GM19463 (cell line): Measurements from ENCODE around the gene BCL6B.
A peak's percentile ranks its signal among the peaks of the same experiment; 100 is the strongest.

Experiments used
- ATAC-seq: cut with Tn5 transposase; IDR thresholded peaks from one replicate; pipeline ENCODE4 v1.9.1; 2021; ENCODE audit warnings: mild to moderate bottlenecking, moderate library complexity; ENCODE audit not compliant: unreplicated experiment

Gene BCL6B

DNA sequence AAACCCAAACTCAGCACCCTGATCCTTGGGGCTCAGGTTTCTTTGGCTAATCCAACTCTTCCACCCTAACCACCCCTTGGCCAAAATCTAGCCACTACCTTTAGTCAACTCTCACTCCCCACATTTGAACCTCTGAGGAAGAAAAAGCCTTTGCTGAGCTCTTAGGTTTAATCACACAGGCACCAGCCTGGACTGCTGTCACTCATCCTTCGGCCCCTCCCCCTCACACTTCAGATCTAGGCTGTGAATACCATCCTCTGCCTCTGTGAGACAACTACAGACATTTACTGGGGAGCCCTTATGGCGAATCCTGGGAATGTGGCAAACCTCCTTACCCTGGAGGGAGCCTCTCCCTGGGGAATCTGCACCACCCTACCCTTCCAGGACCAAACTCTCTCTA lies 15.7 kb upstream of the BCL6B start:
- ATAC-seq: no peak

DNA sequence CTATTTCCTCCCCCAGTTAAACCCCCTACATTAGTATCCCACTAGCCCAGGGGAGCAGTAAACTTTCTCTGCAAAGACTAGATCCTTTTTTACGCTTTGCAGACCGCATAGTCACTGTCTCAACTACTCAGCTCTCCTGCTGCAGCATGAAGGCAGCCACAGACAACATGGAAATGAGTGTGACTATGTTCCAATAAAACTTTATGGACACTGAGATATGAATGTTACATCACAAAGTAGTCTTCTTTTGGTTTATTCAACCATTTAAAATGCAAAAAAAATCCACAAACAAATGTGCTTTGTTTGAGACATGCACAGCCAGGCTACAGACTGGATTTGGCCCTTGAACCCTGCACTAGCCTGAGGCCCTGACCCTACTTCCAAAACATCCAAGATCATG lies 12.3 kb upstream of the BCL6B start:
- ATAC-seq: no peak

DNA sequence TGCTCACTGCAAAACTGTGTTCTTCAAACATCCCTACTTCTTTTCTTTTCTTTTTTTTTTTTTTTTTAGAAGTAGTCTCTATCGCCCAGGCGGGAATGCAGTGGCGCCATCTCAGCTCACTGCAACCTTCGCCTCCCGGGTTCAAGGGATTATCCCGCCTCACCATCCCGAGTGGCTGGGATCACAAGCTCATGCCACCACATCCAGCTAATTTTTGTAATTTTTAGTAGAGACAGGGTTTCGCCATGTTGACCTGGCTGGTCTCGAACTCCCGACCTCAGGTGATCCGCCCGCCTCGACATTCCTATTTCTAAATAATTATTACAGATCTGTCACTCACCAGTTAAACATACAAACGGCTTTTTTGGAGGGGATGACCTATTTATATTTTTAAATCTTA lies 11.4 kb upstream of the BCL6B start:
- ATAC-seq: no peak

DNA sequence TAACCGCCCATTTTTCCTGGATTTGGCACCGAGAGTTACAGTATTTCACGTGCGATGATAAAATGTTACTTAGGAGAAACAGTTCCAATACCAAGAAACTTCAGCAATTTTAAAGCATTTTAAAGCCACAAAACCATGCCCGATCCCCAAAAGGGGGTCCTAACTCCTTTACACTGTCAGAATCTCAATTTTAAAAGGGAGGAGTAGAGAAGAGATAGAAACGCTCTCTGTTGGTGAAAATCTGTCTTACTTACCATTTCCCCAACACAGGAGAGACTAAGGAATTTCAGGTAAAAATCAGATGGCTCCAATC lies 11.0 kb upstream of the BCL6B start:
- ATAC-seq: no peak

DNA sequence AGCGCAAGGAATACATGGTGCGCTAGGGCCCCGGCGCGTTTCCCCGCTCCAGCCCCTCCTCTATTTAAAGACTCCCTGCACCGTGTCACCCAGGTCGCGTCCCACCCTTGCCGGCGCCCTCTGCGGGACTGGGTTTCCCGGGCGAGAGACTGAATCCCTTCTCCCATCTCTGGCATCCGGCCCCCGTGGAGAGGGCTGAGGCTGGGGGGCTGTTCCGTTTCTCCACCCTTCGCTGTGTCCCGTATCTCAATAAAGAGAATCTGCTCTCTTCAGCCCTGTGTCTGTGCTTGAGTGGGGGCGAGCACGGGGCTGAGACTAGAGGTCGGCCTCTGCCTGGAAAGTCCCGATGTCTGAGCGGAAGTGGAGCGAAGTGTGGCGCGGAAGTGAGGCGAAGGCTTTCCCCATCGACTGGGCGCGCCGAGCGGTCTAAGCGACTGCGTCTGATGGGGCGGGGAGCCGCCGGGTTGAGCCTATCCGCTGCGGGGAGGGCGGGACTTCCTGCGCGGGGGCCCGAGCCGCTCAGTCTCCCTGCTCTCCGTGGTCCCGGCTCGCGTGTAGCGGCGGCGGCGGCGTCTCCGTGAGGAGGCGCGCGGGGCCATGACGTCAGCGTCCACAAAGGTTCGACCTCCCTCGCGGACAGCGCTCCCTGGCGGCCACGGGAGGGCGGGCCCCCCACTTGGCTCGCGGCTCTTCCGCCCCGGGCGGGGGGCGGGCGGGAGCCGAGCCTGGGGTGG lies 8.4 kb upstream of the BCL6B start:
- ATAC-seq: peak; percentile 85

DNA sequence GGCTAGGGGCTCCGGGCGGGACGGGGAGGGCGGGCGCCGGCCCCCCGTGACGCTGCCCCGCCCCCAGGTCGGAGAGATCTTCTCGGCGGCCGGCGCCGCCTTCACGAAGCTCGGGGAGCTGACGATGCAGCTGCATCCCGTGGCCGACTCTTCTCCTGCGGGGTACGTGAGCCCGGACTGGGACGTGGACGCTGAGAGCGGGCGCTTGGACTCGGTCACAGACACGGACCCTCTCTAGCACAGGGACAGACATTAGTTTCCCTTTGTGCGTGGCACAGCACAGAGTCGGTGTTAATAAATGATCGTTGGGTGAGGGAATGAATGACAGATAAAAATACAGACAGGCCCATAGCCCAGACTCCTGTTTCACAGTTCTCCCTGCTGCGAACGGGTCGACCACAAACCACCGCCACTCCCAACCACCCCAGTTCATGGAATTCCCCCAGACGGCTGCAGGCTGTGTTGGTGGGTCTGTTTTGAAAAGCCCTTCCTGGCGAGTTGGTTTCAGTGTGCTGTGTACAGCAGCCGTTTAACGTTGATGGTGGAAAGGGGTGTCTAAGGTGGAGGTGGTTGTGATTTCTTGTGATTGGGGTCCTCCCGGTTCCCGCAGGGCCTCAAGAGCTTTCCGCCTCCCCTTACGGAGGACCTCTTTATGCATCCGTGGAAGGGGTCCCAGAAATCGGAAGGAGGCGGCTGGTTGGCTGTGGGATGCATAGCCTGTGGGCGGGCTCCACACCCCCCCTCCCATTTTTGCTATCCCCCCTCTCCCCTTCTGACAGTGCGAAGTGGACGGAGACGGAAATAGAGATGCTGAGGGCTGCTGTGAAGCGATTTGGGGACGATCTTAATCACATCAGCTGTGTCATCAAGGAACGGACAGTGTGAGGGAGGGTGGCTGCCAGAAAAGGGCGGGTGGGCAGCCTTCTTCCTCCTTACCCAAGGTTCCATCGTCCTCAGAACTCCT lies 7.6 kb upstream of the BCL6B start:
- peak; percentile 19 for ATAC-seq

DNA sequence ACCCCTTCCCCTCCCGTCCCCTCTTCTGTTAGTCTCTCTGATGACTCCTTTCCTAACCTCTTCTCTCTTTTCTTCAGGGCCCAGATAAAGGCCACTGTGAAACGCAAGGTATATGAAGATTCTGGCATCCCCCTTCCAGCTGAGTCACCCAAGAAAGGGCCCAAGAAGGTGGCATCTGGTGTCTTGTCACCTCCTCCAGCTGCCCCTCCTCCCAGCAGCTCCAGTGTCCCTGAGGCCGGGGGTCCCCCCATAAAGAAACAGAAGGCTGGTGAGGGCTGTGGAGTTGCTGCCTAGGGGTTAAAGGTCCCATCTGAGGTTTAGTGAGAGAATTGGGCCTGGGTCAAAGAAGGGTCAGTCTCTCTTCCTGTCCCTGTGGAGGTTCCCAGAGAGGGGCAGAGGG lies 6.4 kb upstream of the BCL6B start:
- ATAC-seq: no peak

DNA sequence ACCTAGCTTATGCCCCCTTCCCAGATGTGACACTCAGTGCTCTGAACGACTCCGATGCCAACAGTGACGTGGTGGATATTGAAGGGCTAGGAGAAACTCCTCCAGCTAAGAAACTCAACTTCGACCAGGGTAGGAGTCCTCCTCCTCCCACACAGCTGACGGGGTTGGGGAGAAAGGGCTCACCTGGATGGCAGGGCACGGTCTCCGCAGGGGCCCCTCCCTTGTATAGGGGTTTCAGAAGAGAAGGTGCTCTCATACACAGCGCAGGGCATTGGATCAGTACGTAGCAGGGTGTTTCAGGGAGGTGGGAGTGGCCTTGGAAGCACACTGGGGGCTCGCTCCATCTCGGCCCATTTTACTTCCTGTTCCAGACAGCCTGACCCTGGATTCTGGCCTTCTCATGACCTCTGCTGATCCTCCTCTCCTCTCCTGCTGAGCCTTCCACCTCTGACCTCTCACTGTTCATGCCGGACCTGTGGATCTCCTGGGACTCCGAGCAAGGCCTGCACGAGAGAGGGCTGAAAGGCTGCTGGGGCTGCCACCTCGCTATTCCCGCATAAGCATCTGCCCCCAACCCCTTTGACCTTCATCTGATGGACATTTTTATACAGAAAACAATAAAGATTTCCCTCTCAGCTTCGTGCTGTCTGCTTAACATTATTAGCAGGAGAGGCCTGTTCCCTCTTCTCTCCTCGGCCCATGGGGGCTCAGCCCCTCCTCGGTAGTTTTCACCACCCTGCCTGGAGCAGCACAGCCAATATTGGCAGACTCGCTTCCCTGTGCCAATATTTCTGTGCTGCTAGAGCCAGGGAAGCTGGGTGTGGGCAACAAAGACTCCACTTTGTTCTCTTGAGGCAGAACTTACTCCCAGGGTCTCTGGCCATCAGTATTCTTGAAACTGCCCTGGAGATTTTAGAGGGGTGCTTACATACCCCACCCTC lies 5.7 kb upstream of the BCL6B start:
- no peak for ATAC-seq

DNA sequence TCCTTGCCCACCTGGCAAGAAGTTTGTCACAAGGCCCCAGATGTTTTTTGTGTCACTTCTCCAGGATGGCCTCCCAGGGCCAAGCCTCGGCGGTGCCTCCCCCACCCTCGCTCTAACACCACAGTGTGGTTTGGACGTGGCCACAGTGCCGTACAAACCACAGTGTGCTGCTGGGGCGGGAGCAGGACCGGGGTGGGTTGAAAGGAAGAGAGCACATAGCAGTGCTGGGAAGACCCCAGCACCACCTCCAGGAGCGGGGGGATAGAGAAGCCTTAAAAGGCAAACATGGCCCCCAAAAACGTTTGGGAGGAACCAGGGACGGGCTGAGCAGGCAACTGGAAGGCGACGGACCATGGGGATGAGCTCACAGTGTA lies 5.0 kb upstream of the BCL6B start:
- ATAC-seq: no peak

DNA sequence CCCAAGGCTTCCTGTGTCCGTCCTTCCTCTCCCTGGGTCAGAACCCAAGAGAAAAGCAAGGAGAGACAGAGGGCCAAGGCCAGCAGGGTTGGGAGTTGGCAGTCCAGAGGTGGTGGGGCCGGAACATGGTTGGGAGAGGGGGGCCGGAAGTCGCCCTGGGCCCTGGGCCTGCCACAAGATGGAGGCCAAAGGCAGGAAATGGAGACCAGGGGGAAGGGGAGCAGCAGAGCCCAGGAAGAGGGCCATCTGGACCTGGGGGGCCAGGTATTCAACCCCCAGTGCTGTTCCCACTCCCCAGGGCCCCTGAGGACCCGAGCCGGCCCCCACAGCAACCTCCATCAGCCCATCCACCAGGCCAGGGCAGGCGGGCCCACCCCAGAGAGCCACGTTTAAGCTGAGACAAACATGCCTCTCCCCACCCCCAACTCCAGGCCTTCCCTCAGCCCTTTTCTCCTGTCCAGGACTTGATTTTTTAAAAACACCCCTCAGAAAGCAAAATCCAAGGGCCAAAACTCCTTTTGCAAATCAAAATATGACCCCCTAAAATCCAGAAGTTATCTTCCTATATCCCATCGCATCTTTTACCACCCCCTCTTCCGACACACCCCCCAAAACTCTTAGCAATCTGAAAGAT lies 4.4 kb upstream of the BCL6B start:
- ATAC-seq: no peak

DNA sequence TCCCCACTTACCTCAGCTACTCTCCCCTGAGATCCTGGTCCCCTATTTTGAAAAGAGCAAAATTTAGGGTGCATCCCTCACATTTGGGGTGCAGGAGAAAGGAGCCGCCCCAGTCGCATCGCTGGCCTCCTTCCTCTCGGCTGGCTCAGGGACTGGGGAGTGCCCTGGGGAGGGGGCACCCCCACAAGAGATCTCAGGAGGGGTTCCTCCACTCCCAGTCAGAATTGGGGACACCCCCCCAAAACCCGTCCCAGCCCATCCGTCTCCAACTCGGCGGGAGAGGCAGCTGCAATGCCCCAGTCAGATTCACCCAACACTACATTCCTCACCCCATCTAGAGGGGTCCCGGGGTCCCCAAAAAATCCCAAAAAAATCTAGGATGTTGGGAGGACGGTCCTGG lies 3.5 kb upstream of the BCL6B start:
- no peak for ATAC-seq

DNA sequence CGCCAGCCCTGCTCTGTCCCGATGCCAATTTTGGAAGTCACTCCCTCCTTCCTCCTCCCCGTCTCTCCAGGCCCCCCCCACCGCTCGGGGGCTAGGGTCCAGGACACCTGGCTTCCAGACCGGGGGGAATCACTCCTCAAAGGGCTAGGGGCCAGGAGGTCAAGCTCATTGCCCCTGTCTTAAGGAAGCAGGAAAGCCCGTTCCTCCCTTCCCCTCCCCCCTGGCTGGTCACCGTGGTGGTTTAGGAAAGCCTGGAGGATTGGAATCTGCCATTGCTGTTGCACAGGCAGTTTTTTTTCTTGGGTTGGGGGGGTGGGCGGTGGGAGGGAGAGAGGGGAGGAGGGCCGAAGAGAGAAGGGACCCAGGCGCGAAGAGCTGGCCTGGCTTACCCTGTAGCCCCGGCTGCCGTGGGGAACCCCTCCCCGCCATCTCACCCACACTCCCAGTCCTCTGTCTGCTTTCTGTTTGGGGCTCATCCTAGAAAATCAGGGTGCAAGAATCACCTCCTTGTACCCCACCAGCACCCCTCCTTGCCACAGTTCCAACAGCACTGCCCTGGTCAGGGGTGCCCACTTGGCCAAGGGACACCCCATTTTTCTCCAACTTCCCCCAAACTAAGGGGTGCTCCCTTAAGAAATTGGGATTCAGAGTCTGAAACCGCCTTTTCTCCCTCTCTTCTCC lies 2.9 kb upstream of the BCL6B start:
- no peak for ATAC-seq

DNA sequence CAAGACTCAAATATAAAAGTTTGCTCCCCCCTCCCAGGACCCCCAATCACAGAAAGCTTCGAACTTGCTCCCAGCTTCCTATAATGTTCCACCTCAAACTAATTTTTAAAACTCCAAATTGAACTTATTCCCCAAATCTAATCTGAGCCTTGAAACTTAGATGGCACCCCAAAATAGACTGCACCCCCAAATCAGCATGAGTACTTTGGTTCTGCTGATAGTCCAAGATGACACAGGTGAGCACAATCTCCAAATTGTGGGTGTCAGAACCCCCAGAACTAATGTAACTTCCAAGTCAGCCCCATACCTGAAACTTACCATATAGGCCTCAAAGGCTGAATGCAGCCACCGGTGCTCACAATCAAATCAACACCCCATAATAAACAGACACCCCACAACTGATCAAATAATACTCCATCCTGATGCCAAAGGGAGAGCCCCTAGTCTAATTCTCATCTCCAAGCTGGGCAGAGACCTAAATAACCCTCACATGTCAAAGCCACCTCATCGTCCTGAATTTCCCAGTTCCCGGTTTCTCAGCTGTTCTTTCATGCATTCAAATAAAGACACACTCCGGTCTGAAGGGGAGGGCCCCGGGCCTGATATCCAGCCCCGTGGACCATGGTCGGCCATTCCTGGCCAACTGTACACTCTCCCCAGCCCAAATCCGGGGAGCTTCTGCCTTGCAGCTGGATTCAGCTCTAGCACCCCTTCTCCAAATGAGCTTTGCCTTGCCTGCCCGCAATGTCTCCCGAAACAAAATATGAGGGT lies 1.8 kb upstream of the BCL6B start:
- ATAC-seq: no peak

DNA sequence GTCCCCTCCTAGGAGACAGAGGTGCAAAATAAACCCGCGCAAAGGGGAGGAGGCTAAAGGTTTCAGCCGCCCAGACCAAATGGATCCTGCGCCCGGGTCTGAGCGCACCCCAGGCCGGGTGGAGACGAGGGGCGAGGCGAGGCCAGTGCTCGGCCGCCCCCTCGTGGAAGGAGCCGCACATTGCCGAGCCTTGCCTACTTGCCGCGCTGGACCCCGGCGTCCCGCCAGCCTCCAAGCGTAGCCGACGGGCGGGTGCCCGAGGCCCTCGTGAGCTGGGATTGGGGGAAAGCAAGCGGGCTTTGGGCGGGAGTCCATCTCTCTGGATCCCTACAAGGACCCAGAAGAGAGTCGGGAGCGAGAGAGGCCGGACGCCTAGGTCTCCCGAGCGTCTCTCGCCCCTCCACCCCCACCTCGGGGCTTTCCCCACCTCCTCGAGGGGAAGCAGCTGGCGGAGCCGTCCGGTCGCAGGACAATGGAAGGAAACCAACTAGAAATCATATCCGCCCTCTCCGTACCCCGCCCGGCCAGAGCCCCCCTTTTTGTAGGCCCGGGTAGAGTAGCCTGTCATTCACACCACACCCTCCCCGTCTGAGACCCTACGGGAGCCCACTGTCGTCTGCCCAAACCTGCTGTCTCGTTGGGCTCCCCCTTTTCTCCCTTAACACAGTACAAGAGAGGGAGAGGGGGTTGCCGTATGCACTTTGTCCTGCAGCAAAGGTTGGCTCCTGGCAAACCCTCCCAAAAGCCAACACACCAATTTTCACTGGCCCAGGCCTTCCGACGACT lies 664 bp upstream of the BCL6B start:
- peak; percentile 78 for ATAC-seq

DNA sequence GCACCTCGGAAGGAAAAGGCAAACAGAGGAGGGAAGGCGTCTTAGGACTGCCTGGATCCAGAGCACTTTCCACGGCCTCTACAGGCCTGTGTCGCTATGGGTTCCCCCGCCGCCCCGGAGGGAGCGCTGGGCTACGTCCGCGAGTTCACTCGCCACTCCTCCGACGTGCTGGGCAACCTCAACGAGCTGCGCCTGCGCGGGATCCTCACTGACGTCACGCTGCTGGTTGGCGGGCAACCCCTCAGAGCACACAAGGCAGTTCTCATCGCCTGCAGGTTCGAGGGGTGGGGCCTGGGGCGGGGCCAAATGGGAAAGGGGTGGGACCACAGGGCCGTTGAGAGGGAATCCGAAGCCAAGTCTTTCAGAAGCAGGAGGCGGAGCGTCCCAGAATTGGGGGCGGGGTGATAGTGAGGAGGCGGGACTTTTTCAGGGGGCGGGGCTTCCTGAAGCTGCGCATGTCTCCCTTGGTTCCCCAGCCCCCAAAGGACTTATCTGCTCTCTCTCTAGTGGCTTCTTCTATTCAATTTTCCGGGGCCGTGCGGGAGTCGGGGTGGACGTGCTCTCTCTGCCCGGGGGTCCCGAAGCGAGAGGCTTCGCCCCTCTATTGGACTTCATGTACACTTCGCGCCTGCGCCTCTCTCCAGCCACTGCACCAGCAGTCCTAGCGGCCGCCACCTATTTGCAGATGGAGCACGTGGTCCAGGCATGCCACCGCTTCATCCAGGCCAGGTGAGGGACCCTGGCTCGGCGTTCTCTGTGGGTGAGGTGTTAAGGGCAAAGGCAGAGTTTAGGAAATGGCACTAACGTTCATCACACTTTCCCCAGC lies 939 bp downstream of the BCL6B start:
- no peak for ATAC-seq

DNA sequence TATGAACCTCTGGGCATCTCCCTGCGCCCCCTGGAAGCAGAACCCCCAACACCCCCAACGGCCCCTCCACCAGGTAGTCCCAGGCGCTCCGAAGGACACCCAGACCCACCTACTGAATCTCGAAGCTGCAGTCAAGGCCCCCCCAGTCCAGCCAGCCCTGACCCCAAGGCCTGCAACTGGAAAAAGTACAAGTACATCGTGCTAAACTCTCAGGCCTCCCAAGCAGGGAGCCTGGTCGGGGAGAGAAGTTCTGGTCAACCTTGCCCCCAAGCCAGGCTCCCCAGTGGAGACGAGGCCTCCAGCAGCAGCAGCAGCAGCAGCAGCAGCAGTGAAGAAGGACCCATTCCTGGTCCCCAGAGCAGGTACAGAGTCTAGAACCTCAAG lies 1.5 kb downstream of the BCL6B start:
- no peak for ATAC-seq

DNA sequence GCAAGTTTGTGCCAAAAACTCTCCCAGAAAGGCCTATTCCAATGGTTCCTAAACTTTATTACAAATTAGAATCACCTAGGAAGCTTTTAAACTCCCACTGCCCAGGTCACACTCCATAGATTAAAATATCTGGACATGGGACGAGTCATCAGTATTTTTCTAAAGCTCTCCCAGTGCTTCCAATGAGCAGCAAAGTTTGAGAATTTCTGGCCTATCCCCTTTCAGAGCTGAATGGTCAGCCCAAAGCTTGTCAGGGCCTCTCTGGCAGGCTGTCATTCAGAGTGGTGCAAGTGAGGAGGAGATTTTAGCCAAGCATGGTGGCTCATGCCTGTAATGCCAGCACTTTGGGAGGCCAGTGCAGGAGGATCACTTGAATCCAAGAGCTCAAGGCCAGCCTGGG lies 2.4 kb downstream of the BCL6B start:
- no peak for ATAC-seq
